ENCODE data around the gene ANKRD40. TPM values are rescaled to one million over a fixed set of nuclear protein-coding genes. Genes with fewer than 3 reads are reported as not detected.
A peak's percentile ranks its signal among the peaks of the same experiment; 100 is the strongest.

ANKRD40 gene
- total and polyA plus RNA-seq, 8 donors, result 10.3 to 23.5 (median 15.5) TPM

GRCh38 chr17:50663812-50664374 lies 43.8 kb downstream of the ANKRD40 start:
- TF ChIP-seq CTCF (IDR thresholded peaks at IDR 0.05), result no peak
- peak in 1 of 4 donors; percentile 10 for ATAC-seq
- H3K36me3 ChIP-seq, result no peaks in the 10 kb centered on the region
- H3K27me3 ChIP-seq, result no peaks in the 10 kb centered on the region
- H3K27ac ChIP-seq, result no peak overlapping the region
- H3K9me3 ChIP-seq, result no peaks in the 10 kb centered on the region
- no peak for FAIRE-seq
- H3K4me1 ChIP-seq, result peaks cover 12 to 24% (median 21%) of the 10 kb centered on the region in 3 donors
- intact Hi-C loops (cut with DNase I), result no loop called here
- no peak overlapping the region for H3K4me3 ChIP-seq
- peak in 2 of 6 donors; percentile 30 to 34 for DNase-seq
- WGBS, 2 donors, result 64% methylated on average over 10 of the region's 10 CpGs

- intact Hi-C loops (cut with DNase I), result no loop called here
Measured at GRCh38 chr17:50662632-50663225, 45.0 kb downstream of the ANKRD40 start.

GRCh38 chr17:50661795-50662391 lies 45.8 kb downstream of the ANKRD40 start:
- H3K9me3 ChIP-seq, result no peaks in the 10 kb centered on the region
- FAIRE-seq (no peak), ATAC-seq (peak; percentile 83 to 91 (median 86)), DNase-seq (peak in 5 of 6 donors; percentile 41 to 72 (median 68))
- TF ChIP-seq CTCF (IDR thresholded peaks at IDR 0.05), result no peak
- peak overlapping the region in 2 of 4 donors; percentile 57 to 71 for H3K27ac ChIP-seq
- 49 to 51% methylated on average over 9 of the region's 9 CpGs for WGBS, 2 donors
- no peak overlapping the region for H3K4me3 ChIP-seq
- intact Hi-C loops (cut with DNase I), result no loop called here
- peaks cover 12 to 24% (median 21%) of the 10 kb centered on the region in 3 donors for H3K4me1 ChIP-seq
- no peaks in the 10 kb centered on the region for H3K27me3 ChIP-seq
- no peaks in the 10 kb centered on the region for H3K36me3 ChIP-seq

More at GRCh38 chr17:50662632-50663225, 45.0 kb downstream of the ANKRD40 start:
- no peaks in the 10 kb centered on the region for H3K36me3 ChIP-seq
- peak in 2 of 6 donors; percentile 22 for DNase-seq
- TF ChIP-seq CTCF (IDR thresholded peaks at IDR 0.05), result no peak
- H3K4me3 ChIP-seq, result no peak overlapping the region
- H3K27ac ChIP-seq, result no peak overlapping the region
- FAIRE-seq, result no peak
- 95 to 97% methylated on average over 9 of the region's 9 CpGs for WGBS, 2 donors
- H3K4me1 ChIP-seq, result peaks cover 12 to 24% (median 21%) of the 10 kb centered on the region in 3 donors
- ATAC-seq, result no peak
- H3K9me3 ChIP-seq, result no peaks in the 10 kb centered on the region
- no peaks in the 10 kb centered on the region for H3K27me3 ChIP-seq

- ATAC-seq (no peak), DNase-seq (no peak), FAIRE-seq (no peak)
- Histone ChIP-seq H3K27me3 (no peaks in the 10 kb centered on the region), H3K9me3 (no peaks in the 10 kb centered on the region), H3K4me1 (peaks cover 12 to 24% (median 21%) of the 10 kb centered on the region in 3 donors), H3K4me3 (no peak overlapping the region), H3K27ac (peak overlapping the region in 2 of 4 donors; percentile 57 to 71), H3K36me3 (no peaks in the 10 kb centered on the region)
- WGBS, 2 donors, result 65 to 79% methylated on average over 5 of the region's 5 CpGs
- no peak for TF ChIP-seq CTCF (IDR thresholded peaks at IDR 0.05)
- intact Hi-C loops (cut with DNase I), result no loop called here
Measured at GRCh38 chr17:50661348-50661747, 46.4 kb downstream of the ANKRD40 start.

All from pancreas (tissue), 10 donors.